SHP77 (cell line): ENCODE data around the gene CSK.
"Not testable (repeated sequence)": the region's sequence is repeated elsewhere in the genome, so short reads cannot be mapped to it uniquely, and the experiment has no call there.

ENCODE experiments used
- DNase-seq, 2 experiments: peaks; one replicate each; lab custom pipeline; 2025; lab: John Stamatoyannopoulos, UW

Gene CSK

GRCh38 chr15:74770211-74770903 is 11.5 kb upstream of the CSK start:
- no peak for DNase-seq

- no peak for DNase-seq
Measured at GRCh38 chr15:74773329-74773728, 8.6 kb upstream of the CSK start.

- no peak for DNase-seq
Measured at GRCh38 chr15:74773731-74774252, 8.1 kb upstream of the CSK start.

- DNase-seq, result no peak
Measured at GRCh38 chr15:74775132-74775562, 6.7 kb upstream of the CSK start.

- DNase-seq, result no peak
Measured at GRCh38 chr15:74775894-74776293, 6.0 kb upstream of the CSK start.

GRCh38 chr15:74776821-74777768 is 4.8 kb upstream of the CSK start:
- DNase-seq, result no peak

- no peak for DNase-seq
Measured at GRCh38 chr15:74777769-74778598, 3.9 kb upstream of the CSK start.

GRCh38 chr15:74778599-74778970 is 3.3 kb upstream of the CSK start:
- no peak for DNase-seq

GRCh38 chr15:74779162-74779648 is 2.7 kb upstream of the CSK start:
- DNase-seq, result no peak

GRCh38 chr15:74780523-74781430 is 1.1 kb upstream of the CSK start:
- no peak for DNase-seq

GRCh38 chr15:74782259-74783071 is 585 bp downstream of the CSK start:
- no peak for DNase-seq

- no peak for DNase-seq
Measured at GRCh38 chr15:74783072-74783807, 1.4 kb downstream of the CSK start.

- DNase-seq, result no peak
Measured at GRCh38 chr15:74783808-74784175, 1.9 kb downstream of the CSK start.

GRCh38 chr15:74784426-74785193 is 2.7 kb downstream of the CSK start:
- no peak for DNase-seq

- no peak for DNase-seq
Measured at GRCh38 chr15:74785194-74786032, 3.5 kb downstream of the CSK start.

GRCh38 chr15:74786081-74786480 is 4.2 kb downstream of the CSK start:
- DNase-seq, result not testable (repeated sequence)

- DNase-seq, result no peak
Measured at GRCh38 chr15:74786551-74787165, 4.8 kb downstream of the CSK start.
